AG04449 (cell line): ENCODE measurements around the gene MORC1.

Experiments used
- CTCF ChIA-PET: fragments of 350-600 bp; formaldehyde crosslinking; extraction: SDS; loops from one replicate; lab custom pipeline; 2021; ENCODE audit warnings: antibody characterized with exemption; lab: Yijun Ruan, JAX
- POLR2A ChIA-PET: fragments of 400-600, 350-600 bp; formaldehyde crosslinking; extraction: SDS; loops from one replicate; lab custom pipeline; 2020; ENCODE audit warnings: antibody characterized with exemption, inconsistent platforms; lab: Yijun Ruan, JAX
- DNase-seq: peaks from one replicate; pipeline ENCODE4 v3.0.0-alpha.2; 2010; ENCODE audit warnings: low read depth, low spot score
- H3K4me3 ChIP-seq: 2 replicates; pipeline ENCODE4 v1.5.1; 2011; ENCODE audit warnings: low read depth, mild to moderate bottlenecking, control low read depth, low read length
- CTCF ChIP-seq: IDR thresholded peaks from one replicate; pipeline ENCODE4 v1.5.1; 2011; ENCODE audit warnings: mild to moderate bottlenecking, moderate library complexity, low read length, control low read depth, inconsistent platforms; ENCODE audit not compliant: insufficient read depth; ENCODE audit errors: missing control alignments

The MORC1 gene

GRCh38 chr3:108970561-108970960, 147.4 kb downstream of the MORC1 start:
- ChIA-PET CTCF (no interaction called here), POLR2A (no interaction called here)
- TF ChIP-seq CTCF, result no peak
- DNase-seq, result no peak
- no peak overlapping the region for H3K4me3 ChIP-seq

- ChIA-PET CTCF (no interaction called here), POLR2A (no interaction called here)
- no peak for DNase-seq
- H3K4me3 ChIP-seq, result no peak overlapping the region
- no peak for TF ChIP-seq CTCF
These were observed 151.2 kb downstream of the MORC1 start for GRCh38 chr3:108966773-108967172.

DNA sequence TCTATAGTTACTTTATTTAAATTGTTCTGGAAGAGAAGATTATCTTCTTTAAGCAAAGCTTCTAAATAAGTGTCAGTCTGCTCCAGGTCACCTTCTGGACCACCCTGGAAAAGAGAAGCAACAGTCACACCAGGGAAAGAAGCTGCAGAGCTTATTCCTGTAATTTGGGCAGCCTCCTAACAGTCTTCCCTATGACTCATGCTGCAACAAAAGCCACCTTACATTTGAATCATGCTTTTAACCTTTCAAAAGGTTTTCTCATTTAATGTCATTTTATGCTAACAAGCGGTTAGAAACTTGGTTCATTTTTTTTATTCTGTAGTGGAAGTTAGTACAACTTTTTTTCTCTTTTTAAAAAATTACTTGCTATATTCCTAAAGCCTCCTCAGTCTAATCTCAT, 158.9 kb downstream of the MORC1 start:
- no peak overlapping the region for H3K4me3 ChIP-seq
- ChIA-PET CTCF (no interaction called here), POLR2A (no interaction called here)
- TF ChIP-seq CTCF, result no peak
- DNase-seq, result no peak

DNA sequence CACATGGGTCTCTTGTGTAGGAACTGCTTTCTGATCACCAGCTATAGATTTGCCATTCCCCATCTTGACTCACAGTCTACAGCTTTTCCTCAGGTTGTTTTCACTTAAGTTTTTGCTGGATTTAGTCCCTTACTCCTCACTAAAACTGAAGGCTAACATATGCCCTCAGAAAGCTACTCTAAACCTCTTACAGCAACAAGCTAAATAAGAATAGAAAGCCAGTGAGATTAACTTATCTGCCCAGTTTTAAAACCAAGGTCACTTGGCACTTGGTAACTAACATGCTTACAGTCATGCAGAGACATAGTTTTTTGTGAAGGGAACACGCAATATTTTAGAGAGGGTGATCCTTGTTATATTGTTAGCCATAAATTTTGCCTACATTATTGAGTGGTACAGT, 164.2 kb downstream of the MORC1 start, which contains the start of gene GUCA1C:
Gene GUCA1C, minus strand, starts transcription at position 180 of the 400 bp plus-strand sequence. Its CDS starts 117 bp downstream, at position 63.
- TF ChIP-seq CTCF, result no peak
- CTCF ChIA-PET, result no interaction called here
- POLR2A ChIA-PET, result no interaction called here
- no peak within 1 kb of the TSS for H3K4me3 ChIP-seq
- no peak for DNase-seq

DNA sequence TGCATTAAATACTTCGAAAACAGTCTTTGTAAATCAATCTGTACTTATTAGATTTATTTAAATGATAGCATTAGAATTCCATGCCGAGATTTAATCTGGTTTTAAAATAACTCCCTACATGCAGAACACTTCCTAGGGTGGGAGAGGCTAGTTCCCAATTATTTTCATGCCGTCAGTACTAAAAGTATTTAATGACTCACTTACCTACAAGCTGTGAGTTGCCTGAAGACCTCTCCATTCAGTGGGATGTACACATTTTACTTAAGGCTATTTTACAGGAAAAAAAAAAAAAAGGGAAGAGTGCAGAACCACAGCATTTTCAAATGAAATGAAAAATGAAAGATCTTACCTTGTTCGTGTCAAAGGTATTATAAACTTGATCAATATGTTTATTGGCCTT, 164.7 kb downstream of the MORC1 start:
- no peak overlapping the region for H3K4me3 ChIP-seq
- TF ChIP-seq CTCF, result no peak
- ChIA-PET POLR2A (no interaction called here), CTCF (no interaction called here)
- DNase-seq, result no peak

- TF ChIP-seq CTCF, result no peak
- ChIA-PET POLR2A (no interaction called here), CTCF (interaction anchor here (0.9 kb wide), 1 partner anchor 36 kb away, joined by 3 read pairs; no protein-coding TSS in a partner anchor)
- H3K4me3 ChIP-seq, result no peak overlapping the region
- no peak for DNase-seq
These were observed 166.0 kb downstream of the MORC1 start for GRCh38 chr3:108951820-108952501.
